Fibroblast of pulmonary artery (primary cell): ENCODE data around the gene MFSD12.

Experiments used
- DNase-seq: peaks from one replicate; pipeline ENCODE4 v3.0.0-alpha.2; 2010; ENCODE audit warnings: low read depth
- H3K4me3 ChIP-seq: replicated peaks from 2 replicates; pipeline ENCODE4 v1.5.1; 2011; ENCODE audit warnings: low read depth, mild to moderate bottlenecking, control low read depth, low read length, moderate library complexity
- TF ChIP-seq, protein P1 (sequence below): IDR thresholded peaks from 2 replicates; pipeline ENCODE4 v1.5.1; 2011; ENCODE audit warnings: mild to moderate bottlenecking, control low read depth, low read length, inconsistent platforms; ENCODE audit errors: missing control alignments

MFSD12 gene

DNA sequence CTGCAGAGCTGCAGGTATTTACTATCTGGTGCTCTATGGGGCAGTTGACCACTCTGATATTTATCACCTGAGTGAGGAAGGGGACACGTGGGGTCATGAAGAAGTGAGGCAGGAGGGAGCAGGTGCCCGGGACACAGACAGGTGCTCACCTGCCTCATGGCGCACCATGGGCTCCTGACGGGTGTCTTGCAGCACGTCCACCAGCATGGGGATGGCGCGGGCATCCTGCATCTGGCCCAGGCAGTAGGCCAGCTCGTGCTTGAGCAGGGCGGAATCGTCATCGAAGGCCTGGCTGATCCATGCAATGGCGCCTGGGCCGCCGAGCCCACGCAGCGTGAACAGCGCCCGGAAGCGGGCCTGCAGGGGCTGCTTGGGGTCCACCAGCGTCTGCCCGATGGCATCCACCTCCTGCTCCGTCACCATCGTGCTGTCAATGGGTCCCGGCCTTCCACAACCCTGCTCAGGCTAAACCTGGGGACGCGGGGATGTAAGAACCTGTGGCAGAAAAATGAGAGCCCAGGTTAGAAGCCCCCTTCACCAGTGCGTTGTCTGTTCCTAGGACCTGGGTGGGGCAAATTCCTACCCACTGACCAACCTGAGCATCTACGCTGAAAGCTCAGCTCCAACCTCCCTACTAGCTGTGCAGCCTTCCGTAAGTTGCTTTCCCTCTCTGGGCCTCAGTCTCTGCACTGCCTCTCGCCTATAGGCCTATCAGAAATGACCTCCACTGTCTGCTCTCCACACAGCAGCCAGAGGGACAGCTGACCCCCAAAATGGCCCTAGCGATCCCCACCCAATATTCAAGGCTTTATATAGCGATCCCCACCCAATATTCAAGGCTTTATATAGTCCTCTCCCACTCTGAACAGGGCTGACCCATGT is 60.8 kb downstream of the MFSD12 start:
- TF ChIP-seq, protein P1, sequence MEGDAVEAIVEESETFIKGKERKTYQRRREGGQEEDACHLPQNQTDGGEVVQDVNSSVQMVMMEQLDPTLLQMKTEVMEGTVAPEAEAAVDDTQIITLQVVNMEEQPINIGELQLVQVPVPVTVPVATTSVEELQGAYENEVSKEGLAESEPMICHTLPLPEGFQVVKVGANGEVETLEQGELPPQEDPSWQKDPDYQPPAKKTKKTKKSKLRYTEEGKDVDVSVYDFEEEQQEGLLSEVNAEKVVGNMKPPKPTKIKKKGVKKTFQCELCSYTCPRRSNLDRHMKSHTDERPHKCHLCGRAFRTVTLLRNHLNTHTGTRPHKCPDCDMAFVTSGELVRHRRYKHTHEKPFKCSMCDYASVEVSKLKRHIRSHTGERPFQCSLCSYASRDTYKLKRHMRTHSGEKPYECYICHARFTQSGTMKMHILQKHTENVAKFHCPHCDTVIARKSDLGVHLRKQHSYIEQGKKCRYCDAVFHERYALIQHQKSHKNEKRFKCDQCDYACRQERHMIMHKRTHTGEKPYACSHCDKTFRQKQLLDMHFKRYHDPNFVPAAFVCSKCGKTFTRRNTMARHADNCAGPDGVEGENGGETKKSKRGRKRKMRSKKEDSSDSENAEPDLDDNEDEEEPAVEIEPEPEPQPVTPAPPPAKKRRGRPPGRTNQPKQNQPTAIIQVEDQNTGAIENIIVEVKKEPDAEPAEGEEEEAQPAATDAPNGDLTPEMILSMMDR = no peak
- no peak for DNase-seq
- H3K4me3 ChIP-seq = no peak overlapping the region

DNA sequence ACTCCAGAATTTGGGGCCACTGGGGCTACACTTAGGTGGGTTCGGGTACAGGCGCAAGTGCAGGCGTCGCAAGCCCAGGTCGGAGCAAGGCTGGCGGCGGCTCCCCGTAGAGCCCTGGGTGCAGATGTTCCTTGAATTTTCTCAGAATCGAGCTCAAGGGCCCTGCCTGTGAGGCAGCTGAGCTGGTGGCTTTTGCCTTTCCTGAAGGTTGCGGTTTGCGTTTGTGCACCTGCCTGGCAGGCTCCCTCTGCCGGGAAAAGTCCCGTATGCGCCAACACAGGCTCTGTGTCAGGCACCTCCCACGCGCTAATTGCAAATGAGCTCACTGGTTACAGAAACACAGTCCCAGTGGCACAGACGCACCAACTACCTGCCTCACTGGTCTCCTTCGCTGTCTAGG is 62.8 kb downstream of the MFSD12 start:
- H3K4me3 ChIP-seq = no peak overlapping the region
- DNase-seq = no peak
- TF ChIP-seq, protein P1 = no peak
